ENCODE results near the gene BRD4.

- TF ChIP-seq CTCF (IDR thresholded peaks at IDR 0.05) (no peak), POLR2A (IDR thresholded peaks at IDR 0.05) (no peak)
These were observed 674 bp downstream of the BRD4 start for GRCh38 chr19:15331419-15332310.
